DMS114 treated with DMSO at 0.1 percent for 48 hours (cell line): Measurements from ENCODE around the gene LHX6.

Experiments used
- DNase-seq: peaks from one replicate; lab custom pipeline; 2025; ENCODE audit not compliant: unreplicated experiment; lab: John Stamatoyannopoulos, UW

LHX6 gene

DNA sequence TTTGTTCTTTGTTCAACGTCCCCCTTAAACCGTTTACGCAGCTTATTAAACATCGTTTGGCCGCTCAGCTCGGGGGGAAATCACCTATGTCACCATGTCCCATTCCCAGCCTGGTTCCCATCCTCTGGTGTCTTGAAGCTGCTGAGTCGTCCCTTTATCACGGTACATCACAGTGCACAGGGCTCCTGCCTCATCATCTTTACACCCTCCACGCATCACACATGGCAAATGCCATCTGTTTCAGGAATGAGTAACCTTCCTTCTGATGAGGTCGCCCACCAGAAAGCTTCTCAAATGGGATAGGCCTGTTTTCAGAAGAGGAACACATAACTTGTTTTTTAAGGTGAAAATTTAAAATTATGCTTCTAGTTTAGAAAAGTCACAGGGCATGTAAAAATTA lies 7.9 kb upstream of the LHX6 start:
- no peak for DNase-seq

DNA sequence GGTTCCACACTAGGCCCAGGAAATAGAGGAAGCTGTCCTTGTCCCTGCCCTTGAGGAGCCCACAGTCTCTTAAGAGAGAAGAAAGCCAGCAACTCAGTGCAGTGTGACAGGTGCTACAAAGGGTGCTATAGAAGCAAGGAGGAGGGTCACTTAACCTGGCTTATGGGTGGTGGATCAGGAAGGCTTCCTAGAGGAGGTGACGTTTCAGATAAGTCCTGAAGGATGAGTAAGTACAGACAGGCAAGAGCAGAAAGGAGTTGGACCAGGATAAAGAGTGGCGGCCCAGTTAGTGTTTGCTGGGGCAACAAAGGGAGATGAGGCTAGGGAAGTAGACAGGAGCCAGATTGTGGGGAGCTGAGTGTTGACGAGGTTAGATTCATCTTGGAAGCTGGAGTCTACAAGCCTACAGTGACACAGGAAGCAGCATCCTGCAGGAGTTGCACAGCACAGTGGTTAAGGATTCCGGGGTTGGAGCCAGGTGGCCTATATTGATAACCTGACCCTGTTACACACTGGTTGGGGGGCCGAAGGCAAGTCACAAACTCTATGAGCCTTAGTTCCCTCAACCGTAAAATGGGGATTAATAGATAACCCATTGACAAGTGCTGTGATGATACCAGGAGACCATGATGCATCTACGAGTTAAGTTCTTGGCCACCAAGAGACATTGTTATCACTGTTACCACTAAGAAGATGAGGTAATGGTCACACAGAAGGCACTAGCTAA lies 5.4 kb upstream of the LHX6 start:
- no peak for DNase-seq

DNA sequence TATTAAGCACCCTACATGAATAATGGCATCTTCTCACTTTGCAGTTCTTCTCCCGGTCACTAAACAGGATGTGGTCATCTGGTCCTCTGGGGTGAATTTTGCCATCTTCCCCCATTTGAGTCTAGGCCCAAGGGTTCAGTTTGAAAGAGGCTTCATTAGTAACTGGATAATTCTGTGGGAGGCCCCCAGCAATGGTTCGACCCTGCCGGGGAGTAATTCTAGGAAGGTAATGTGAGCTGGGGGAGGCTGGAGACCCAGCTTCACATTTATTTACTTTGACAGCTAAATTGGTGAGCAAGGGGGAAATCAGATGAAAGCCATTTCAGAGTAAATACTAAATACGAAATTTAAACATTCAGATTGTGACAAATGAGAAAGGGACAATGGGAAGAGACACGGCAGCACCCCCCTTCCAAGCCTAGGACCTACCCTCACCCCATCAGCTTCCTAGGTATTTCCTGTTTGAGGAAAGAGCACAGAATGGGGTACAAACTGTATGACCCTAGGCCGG lies 4.1 kb upstream of the LHX6 start:
- DNase-seq, result no peak

DNA sequence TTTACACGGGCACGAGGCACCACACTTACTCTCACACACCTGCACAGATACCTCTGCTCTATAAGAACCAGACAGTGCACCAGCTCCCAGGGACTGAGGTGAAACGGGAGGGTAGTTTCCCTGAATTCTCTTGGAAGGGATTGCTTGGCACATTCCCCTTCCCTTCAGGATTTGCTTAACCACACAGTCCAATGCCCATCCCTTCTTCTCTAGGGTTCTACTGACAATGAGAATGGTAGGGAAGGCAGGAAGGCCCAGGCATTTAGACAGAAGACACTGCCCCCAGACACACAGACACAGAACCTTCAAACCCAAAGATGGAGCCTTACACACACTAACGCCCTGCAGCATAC lies 704 bp upstream of the LHX6 start:
- no peak for DNase-seq

DNA sequence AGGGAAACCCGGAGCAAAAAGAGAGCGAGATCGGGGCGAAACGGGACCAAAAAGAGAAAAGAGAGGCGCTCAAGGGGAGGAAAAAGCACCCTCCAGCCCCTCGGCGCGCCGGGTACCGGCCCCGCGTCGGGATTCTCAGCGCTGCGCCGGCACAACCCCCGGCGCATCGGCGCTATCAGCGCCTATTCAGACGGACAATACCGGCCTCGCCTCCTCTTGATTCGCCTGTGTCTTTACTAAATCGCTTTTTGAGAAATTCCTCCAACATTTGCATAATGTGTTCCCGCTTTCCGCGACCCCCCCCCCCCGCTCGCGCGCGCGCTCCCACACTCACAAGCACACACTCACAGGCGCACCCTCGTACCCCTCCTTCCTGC lies 578 bp downstream of the LHX6 start:
- no peak for DNase-seq

DNA sequence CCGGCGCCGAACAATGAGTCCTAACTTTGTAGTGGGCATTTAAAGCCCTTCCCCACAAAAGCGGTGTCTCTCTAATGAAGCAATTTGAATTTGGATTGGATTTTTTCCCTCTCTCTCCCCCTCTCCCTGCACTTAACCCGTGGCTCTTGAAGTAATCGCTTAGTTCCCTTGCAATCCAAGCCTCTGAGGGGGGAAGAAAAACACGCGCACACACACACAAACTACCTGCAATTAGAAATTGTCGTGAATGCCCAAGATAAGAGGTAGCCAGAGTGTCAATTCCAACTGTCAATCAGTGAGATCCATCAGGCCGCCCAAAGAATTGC lies 1.2 kb downstream of the LHX6 start:
- no peak for DNase-seq

DNA sequence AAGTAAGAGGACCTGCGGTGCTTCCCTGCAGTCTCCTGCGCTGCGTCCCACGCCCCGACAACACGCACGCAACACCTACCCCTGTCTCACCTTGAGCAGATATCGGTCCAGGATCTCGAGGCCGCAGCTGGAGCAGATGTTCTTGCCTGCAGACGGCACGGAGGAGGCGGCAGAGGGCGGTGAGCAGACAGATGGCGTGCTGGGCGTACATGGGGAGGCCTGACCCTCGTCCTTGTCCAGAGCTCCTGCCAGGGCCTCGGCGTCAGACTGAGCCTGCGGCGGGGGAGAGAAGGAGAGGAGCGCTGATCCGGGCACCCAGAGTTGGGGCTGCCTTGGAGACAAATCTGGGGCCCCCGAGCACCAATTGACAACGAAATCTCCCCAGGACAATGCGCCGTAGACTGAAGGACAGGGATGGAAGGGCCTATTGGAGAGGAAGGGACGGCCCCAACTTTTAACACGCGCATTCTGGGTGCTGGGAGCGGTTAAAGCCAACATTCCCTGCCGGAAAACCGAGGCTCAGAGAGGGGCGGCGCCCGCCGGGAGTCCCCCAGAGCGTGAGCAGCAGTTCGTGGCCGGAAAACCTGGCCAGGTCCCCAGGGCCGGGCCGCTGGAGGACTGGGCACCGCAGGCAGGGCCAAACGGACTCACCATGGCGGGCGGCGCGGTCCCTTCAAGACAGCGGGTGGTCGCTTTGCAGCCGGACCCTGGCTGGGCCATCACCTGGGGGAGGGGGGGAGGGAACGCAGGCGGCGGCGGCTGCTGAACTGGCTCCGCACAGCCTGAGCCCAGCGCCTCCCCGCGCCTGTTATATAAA lies 1.8 kb downstream of the LHX6 start:
- DNase-seq, result no peak

DNA sequence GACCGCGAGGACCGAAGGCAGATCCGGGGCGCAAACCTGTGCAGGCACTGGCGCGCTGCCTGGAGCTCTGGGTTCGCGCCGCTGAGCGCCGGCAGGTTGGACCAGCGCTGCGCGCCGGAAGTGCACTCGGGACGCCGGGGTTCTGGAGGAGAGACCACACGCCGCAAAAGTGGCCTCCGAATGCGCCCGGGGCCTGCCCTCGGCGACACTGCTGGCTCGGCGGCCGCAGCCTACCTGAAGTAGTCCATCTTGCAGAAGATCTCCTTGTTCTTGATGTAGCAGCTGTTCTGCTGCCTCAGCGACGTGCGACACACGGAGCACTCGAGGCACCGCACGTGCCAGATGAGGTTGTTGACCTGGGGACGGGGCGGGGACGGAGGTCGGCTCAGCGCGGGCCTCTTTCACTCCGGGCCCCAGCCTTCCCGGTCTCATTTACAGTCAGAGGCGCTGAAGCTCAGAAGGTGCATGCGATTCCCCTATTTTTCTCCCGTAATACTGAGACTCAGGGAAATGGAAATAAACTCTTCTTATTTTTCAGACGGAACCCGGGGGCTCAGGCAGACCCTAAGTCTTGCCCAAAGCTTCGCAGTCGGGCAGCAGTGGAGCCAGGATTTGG lies 2.5 kb downstream of the LHX6 start:
- DNase-seq, result no peak

DNA sequence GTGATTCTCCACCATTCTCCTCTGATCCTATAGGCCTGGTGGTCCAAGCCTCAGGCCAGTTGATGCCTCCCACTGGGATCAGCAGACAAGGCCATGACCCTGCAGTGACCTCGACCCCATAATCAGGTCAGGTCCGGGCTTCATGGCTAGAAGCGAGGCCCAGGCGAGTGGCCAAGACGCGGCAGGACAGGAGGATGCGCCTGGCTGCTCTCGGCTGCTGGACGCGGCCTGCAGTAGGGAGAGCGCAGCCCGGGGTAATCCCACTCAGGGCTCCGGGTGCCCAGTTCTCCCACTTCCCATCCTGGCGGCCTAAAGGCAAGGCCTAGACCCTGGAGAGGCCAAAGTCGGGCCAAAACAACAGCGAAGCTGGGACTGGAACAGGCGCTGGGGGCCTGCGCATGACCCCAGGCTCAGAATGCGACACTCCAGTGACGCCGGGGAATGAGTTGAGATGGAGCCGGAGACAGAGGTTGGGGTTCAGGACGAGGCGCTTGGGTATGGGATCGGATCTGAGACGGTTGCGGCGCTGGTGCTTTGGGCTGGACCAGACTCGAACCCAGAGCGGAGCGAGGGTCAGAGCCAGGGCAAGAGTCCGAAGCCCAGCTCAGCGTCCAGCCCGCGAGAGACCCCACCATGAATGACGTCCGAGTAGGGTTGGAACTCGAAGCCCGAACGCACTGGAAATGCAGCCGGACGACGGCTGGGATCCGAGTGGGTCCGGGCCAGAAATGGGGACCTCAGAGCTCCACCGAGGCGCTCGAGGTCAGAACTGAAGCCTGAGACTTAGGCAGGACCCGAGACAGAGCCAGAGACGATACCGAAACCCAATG lies 3.2 kb downstream of the LHX6 start:
- DNase-seq, result no peak

DNA sequence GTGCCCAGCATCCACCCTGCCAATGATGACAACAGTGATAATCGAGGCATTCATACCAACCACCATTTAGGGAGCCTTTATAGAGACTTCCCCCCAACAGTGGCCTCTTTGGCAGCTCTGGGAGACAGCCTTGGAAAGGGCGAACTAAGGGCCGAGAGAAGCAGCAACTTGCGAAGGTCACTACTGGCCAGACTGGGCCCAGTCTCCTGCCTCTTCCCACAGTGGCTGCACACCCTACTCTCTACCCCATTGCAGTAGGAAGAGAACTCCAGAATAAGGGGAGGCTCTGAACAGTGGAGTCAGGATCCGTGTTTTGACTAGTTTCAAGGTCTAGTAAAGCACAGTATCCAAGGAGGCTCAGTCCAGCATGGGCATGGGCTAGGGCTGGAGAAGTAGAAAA lies 5.3 kb downstream of the LHX6 start:
- no peak for DNase-seq

DNA sequence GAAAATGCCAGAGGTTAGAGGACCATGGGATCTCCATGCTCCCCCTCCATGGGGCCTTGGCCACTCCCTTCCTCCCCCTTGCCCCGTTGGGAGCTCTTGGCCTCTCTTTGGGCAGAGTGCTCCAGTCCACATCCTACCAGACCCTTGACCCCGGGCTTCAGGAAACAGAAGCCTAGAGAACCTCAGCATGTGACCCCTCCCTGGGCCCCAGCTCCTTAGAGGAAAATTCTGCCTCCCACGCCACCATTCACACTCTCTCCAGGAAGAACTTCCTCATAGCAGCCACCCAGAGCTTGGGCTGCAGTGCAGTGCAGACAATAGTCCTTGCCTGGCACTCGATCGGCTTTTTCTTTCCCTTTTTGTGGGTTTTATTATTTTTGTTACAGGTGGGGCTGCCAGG lies 6.0 kb downstream of the LHX6 start:
- no peak for DNase-seq

DNA sequence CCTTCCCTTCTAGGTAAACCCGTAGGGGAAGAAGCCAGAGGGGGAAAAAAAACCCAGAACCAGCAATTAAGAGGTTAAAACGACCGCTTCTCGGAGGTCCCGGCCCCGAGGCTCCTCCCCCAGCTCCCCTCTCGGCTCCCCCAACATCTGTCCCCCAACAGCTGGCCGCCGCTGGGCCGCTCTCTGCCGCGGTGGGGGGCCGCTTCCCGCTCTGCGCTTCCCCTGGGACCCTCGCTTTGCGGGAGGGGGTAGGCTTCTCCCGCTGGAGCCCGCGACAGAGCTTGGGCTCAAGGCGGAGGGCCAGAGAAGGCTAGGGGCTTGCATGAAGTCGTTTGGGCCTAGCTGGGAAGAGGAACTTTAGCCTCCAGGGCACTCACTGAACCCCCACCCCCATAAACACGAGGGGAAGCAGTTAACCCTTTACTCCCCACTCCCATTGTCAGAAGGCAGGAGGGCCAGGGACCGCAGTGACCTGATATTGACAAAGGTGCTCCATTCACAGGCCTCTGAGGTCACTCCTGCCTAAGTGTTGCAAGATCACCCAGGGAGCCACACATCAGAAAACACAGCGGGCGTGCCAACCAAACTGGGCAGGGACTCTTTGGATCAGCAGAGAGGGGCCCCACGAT lies 7.5 kb downstream of the LHX6 start:
- no peak for DNase-seq

DNA sequence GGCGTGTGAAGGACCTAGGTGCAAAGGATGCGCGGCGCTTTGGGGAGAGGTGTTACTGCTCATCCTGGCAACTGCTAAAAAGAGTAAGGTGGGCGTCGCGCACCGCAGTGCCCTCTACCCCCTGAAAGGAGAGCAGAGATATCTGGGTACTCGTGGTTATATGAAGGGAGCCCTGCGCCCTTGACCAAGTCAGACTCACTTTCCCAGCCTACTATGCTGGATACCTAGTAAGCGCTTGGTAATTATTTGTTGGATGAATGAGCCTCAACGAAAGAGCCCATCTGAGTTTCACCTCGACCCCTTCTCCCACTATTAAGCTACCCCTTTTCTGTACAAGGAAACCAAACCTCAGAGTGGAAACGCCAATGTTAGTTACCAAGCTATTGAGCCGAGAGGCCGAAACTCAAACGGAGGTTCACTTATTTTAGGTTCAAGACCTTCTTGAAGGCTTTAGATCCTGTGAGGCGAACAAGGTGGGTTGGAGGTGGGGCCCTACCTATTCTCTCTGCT lies 8.0 kb downstream of the LHX6 start:
- no peak for DNase-seq

DNA sequence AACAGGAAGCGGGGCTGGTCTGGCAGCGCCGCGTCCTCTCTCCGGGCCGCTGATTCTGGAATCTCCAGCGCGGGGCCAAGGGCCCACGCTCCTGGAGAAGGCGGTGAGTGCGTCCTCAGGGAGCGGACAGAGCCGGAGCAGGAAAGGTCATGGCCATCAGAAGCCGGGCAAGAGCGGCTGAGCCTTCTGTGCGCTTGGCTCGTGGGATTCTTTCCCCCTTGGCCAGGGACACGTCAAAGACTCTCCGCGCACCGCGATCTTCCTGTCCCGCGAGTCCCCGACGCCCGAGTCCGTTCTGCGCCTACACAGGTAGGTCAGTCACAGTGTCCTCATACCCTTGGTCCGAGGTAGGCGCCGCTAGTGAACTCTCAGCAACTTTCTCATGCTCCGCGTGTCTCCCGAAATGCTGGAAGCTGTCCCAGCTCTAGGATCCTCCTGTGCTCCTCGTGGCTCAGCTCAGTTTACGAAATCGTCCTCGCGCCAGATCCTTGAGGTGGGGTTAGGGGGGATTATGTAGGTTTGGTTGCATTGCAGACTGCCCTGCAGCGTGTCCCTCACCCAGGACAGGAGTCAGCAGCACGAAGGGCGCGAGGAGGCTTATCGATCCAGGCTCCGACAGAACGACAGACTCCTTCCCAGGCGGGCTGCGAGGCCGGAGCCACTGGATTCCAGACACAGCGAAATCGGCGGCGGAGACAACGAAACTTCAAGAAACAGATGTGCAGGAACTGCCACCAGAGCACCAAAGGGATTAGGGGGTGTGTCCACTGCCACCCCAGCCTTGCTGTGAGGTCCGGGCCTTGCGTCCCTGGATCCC lies 8.7 kb downstream of the LHX6 start:
- DNase-seq, result no peak

DNA sequence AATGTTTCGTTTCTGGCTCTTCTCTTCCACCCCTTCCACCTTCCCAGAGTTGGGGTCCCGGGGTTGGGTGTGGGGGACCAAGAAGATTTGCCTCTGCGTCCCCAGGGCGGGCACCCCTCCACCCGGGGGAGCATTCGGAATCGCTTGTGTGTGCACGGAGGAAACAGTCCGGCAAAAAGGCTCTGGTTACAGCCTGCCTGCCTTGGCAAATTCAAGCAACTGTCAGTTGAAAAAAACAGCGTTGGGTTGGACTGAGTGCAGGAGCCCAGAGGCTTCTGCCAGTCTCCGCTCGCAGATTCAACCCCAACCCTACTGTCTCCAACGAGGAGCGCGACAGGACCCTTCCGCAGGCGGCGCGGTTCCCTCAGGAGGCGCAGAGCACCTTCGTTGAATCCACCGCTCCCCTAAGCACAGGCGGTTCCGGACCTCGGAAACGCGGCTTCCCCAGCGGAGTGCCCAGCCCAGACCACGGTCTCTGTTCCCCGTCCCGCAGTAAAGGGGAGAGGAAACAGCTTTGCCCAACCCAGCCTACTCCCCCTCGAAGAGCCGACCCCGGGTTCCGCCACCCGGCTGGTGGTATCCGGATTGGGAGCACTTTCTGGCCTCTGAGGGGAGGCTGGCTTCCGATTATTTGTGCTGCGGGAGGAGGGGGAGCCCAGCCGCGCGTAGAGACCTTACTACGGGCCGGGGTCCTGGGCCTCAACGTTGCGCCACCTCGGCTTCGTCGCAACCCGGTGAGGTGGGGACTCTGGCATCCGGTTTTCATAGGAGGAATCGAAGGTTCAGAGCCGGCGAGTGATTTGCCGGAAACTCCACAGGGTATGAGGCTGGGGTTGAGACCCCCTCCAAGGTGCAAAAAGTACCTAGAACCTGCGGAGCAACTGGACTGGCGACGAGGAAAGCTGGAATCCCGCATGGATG lies 9.6 kb downstream of the LHX6 start:
- no peak for DNase-seq

DNA sequence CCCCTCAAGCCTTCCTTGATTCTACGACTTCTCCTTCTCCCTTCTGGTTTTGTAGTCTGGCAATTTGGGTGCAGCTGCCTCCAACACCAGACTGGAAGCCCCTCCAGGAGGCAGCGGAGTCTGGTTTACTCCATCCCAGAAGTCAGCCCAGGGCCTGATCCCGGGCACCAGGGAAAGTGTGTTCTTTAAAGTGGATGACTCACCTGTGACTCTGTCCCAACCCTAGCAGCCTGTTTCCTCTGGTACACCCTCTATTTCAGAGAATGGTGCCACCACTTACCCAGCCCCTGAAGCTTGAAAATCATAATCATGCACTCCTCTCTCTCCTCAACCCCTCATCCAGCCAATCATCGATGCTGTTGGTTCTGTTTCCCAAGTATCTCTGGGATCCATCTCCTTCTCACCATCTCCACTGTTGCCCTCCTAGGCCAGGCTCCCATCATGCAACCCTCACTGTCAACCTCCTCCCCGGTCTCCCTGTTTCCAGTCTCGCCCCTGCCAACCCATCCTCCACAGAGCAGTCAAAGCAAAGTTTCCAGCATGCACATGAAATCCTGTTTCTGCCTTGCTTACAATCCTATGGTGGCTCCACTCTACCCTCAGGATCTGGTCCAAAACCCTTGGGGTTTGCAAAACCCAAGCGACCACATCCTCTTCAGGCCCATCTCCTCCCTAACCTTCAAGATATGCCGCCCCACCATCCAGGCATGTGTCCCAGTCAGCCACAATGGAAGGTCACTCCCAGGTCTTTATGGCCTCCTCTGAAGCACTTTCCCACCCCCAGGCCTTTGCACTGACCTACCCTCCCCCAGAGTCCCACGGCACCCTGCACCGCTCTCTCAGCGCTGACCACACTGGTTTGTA lies 10.5 kb downstream of the LHX6 start:
- no peak for DNase-seq

DNA sequence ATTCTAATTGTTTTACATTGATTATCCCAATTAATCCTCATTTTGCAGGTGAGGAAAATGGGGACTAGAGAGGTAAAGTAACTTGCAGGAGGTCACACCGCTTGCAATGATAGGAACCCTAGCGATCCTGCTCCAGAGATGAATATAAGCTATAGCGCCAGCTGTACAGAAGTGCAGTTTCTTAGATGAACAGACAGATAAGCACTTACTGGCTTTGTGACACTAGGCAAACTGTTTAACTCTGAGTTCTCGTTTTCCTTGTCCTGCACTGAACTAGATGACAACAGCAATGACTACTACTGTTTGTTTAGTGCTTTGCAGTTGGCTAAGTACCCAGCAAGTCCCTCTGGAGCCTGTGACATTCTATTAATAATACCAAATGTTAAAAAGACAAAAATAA lies 11.1 kb downstream of the LHX6 start:
- no peak for DNase-seq
